ENCODE data around the gene RELN. TPM values are rescaled to one million over a fixed set of nuclear protein-coding genes. Genes with fewer than 3 reads are reported as not detected.
"Not testable (repeated sequence)": the region's sequence is repeated elsewhere in the genome, so short reads cannot be mapped to it uniquely, and the experiment has no call there.

The RELN gene
- total RNA-seq, 1 donor from 2014 or later = 168 TPM

GRCh38 chr7:103810112-103810744 lies 179.2 kb downstream of the RELN start:
- DNase-seq (ENCODE audit: low spot score) = no peak
- no peak for ATAC-seq
- intact Hi-C loops (cut with DNase I) = no loop called here

GRCh38 chr7:103809229-103809994 lies 180.0 kb downstream of the RELN start:
- no peak for DNase-seq (ENCODE audit: low spot score)
- intact Hi-C loops (cut with DNase I) = no loop called here
- ATAC-seq = no peak

GRCh38 chr7:103805346-103805745 lies 184.1 kb downstream of the RELN start:
- intact Hi-C loops (cut with DNase I) = no loop called here
- ATAC-seq (no peak), DNase-seq (ENCODE audit: low spot score) (no peak)

GRCh38 chr7:103803631-103804030 lies 185.8 kb downstream of the RELN start:
- intact Hi-C loops (cut with DNase I) = no loop called here
- ATAC-seq = no peak
- DNase-seq (ENCODE audit: low spot score) = no peak

DNA sequence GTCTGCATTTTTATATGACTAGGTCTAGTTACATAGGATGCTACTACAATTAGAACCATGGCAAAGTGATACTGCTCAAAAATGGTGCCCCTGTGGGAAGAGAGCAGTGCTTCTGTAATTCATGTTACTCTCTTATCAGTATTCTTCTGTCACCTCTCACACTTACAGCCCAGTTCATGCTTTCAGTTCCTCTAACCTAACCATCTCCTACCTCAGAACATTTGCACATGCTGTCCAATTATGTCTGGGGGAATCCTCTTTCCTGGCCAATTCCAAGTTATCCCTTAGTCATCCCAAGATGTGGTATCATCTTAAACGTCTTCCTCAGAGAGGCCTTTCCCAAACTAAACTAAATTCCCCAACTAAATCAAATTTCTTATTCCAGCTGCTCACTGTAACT lies 190.2 kb downstream of the RELN start:
- intact Hi-C loops (cut with DNase I) = no loop called here
- ATAC-seq (no peak), DNase-seq (ENCODE audit: low spot score) (no peak)

GRCh38 chr7:103797647-103798307 lies 191.7 kb downstream of the RELN start:
- DNase-seq (ENCODE audit: low spot score) (no peak), ATAC-seq (no peak)
- intact Hi-C loops (cut with DNase I) = no loop called here

DNA sequence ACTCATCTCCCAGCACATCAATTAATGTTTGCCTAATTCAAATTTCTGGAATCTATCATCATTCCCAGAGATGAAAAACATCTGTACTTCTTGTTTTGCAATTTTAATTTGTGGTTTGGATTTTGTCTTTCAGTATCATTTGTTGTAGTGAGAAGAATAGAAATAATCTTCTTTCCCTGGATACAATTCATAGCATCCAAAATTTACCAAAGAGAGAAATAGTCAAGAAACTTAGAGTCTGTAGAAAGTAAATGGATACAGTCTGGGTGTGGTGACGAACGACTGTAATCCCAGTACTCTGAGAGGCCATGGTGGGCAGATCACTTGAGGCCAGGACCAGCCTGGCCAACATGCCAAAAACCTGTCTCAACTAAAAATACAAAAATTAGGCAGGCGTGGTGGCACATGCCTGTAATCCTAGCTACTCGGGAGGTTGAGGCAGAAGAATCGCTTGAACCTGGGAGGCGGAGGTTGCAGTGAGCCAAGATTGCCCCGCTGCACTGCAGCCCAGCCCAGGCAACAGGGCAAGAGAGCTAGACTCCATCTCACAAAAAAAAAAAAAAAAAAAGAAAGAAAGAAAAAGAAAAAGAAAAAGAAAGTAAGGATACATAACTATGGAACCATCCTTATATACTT lies 193.0 kb downstream of the RELN start:
- ATAC-seq (no peak), DNase-seq (ENCODE audit: low spot score) (no peak)
- intact Hi-C loops (cut with DNase I) = no loop called here

DNA sequence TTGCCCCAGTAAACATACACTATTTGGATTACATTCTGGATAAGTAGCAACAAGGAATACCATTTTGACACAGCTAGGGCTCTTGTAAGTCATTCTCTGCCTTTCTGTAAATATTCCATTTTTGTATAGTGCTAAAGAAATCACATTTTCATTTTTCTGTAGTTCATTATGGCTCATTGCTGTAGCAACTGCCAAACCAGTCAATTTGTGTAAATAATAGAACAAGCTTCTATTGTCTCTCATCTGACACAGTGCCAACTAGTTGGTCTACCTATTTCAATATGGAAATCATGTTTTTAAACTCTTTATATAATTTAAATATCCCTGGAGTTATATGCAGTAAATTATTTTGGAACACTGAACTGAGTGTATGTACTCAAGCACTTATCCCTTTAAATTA lies 193.7 kb downstream of the RELN start:
- no peak for ATAC-seq
- intact Hi-C loops (cut with DNase I) = no loop called here
- DNase-seq (ENCODE audit: low spot score) = no peak

DNA sequence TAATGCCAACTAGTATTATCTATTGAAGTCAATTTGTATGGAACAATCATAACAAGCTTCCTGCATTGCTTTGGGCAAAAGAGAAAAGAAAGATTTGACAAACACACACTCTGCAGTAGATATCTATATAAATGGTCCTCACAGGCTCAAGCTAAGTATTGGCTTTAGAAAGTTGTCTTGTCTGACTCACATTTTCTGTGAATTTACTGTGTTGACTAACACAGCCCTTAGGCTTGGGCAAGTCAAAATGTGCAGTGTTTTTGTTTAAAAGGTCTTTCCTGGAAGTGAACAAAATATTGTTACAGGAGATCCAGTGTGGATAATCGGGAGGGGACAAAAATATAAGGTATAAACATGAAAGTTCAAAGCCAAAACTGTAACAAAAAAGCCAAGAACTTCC lies 194.4 kb downstream of the RELN start:
- ATAC-seq (no peak), DNase-seq (ENCODE audit: low spot score) (no peak)
- intact Hi-C loops (cut with DNase I) = no loop called here

DNA sequence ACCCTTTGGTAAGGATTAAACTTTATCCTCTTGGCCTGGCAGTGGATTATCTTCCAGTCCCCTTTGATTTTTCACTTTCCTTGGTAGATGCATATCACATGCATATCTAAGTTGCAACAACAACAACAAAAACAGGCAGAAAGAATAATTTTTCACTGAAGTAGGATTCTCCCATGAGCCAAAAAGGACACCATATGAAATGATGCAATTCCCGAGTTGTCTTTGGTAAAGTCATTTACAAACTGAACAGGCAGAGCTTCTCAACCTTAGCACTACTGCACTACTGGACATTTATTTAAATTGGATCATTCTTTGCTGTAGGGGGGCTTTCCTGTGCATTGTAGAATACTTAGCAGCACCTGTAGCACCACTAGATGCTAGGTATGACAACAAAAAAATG lies 195.0 kb downstream of the RELN start:
- intact Hi-C loops (cut with DNase I) = no loop called here
- DNase-seq (ENCODE audit: low spot score) = no peak
- no peak for ATAC-seq

DNA sequence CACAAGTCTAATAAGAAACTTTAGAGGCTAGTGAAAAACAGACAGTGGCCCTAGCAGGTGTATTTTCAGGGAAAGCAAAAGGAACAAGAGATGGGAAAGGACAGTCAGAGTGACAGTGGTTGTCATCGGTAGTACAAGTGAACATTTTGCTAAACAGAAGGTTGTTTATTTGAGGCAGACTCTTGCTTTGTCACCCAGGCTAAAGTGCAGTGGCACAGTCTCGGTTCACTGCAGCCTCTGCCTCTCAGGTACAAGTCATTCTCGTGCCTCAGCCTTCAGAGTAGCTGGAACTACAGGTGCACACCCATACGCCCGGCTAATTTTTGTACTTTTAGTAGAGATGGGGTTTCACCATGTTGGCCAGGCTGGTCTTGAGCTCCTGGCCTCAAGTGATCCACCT lies 195.8 kb downstream of the RELN start:
- ATAC-seq (no peak), DNase-seq (ENCODE audit: low spot score) (no peak)
- intact Hi-C loops (cut with DNase I) = no loop called here

- DNase-seq (ENCODE audit: low spot score) = no peak
- intact Hi-C loops (cut with DNase I) = no loop called here
- no peak for ATAC-seq
These were observed 197.6 kb downstream of the RELN start for GRCh38 chr7:103791894-103792293.

DNA sequence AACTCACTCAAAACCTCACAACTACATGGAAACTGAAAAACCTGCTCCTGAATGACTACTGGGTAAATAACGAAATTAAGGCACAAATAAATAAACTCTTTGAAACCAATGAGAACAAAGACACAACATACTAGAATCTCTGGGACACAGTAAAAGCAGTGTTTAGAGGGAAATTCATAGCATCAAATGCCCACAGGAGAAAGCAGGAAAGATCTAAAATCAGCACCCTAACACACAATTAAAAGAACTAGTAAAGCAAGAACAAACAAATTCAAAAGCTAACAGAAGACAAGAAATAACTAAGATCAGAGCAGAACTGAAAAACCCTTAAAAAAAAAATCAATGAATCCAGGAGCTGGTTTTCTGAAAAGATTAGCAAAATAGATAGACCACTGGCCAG lies 202.4 kb downstream of the RELN start:
- intact Hi-C loops (cut with DNase I); ATAC-seq; DNase-seq (ENCODE audit: low spot score): not testable (repeated sequence)

DNA sequence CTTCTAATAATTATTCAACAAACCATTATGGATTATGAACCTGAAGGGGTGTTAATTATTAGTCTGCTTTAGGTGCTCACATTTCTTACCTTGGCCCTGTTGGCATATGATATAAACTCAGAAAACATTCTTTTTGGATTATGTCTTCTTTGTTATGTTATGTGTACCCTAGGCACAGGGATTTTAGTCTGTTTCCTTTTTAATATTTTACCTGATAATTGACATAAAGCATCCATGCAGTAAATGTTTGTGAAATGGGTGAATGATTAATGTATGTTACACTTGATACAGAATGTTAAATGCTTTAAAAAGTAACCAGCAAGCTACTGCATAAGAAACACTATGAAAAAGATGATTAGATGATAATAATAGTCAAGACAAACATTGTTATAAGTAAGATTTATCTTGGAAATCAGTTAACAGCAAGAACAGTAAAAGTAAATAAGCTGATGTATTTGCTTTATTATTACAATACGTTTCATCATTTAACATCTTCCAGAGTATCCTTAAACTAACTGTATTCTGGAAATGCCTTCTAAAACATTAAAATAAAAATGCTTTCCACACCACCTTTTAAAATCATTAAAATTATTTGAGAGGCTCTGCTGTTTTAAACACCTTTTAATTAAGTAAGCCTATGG lies 204.7 kb downstream of the RELN start:
- ATAC-seq (no peak), DNase-seq (ENCODE audit: low spot score) (no peak)
- intact Hi-C loops (cut with DNase I) = no loop called here

DNA sequence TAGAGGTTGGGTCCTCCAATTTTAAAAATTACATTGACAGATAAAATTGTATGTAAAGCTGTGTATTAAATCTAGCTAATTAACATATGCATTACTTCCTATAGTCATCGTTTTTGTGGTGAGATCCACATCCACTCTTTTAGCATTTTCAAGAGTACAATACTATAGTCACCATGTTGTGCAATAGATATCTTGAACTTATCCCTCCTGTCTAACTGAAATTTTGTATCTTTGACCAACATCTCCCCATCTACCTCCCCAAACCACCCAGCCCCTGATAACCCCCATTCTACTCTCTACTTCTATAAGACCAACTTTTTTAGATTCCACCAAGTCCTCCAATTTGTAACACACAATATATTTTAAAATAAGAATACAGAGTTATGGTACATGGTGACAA lies 208.0 kb downstream of the RELN start:
- no peak for DNase-seq (ENCODE audit: low spot score)
- intact Hi-C loops (cut with DNase I) = no loop called here
- ATAC-seq = no peak

GRCh38 chr7:103780561-103780960 lies 208.9 kb downstream of the RELN start:
- DNase-seq (ENCODE audit: low spot score); intact Hi-C loops (cut with DNase I); ATAC-seq: not testable (repeated sequence)

DNA sequence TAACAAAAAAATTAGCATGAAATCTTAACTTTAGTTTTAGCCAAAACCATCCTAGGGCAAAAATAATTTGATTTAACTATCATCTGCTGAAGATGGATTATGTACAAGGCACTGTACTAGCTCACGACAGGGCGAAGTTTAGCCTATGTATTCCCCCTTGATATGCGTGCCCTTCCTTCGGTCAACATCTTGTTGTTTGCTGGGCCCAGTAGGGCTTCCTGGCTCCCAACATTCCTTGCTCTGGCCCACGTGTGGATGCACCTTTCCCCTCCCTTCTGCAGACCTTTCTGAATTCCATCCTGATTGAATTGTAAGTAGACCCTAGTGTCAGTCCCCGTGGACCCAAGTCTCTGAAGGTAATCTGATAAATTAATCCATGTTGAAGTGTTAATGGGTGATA lies 212.0 kb downstream of the RELN start:
- intact Hi-C loops (cut with DNase I) = no loop called here
- DNase-seq (ENCODE audit: low spot score) = no peak
- no peak for ATAC-seq

DNA sequence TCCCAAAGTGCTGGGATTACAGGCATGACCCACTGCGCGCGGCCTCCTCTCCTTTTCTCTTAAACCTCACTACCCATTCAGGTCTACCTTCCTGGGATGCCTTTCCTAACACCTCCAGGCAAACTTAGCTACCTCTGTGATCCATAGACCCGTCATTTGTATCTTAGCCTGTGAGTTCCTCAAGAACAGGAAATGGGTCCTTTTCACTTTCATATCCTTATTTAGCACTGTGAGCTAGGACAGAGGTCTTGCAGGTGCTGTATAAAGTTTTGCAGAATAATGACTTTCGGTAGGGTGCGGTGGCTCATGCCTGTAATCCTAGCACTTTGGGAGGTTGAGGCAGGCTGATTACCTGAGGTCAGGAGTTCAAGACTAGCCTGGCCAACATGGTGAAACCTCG lies 215.7 kb downstream of the RELN start:
- intact Hi-C loops (cut with DNase I) = no loop called here
- DNase-seq (ENCODE audit: low spot score) (no peak), ATAC-seq (no peak)

GRCh38 chr7:103772171-103772773 lies 217.2 kb downstream of the RELN start:
- intact Hi-C loops (cut with DNase I) = no loop called here
- DNase-seq (ENCODE audit: low spot score) (no peak), ATAC-seq (no peak)
